Caco-2 (cell line): ENCODE data around the gene MTOR. TPM values are rescaled to one million over a fixed set of nuclear protein-coding genes. Genes with fewer than 3 reads are reported as not detected.

Experiments
- BruUV-seq: library from RNA; stranded (reverse); fragments of 400-500 nt; replicated peaks from 2 replicates; lab custom pipeline; 2021; lab: Mats Ljungman, UMichigan
- CTCF ChIA-PET: fragments of 300-600 bp; sonication (Branson Sonifier 250); formaldehyde crosslinking; loops from one replicate; lab custom pipeline; 2022; ENCODE audit warnings: antibody characterized with exemption; lab: Charles Lee
- POLR2A ChIA-PET: fragments of 300-600 bp; sonication (Branson Sonifier 250); formaldehyde crosslinking; loops from one replicate; lab custom pipeline; 2022; ENCODE audit warnings: antibody characterized with exemption; lab: Charles Lee
- DNase-seq, 2 experiments: peaks; one replicate each; pipeline versions ENCODE4 v3.0.0 to v3.0.0-alpha.2; 2020 to 2022
- H3K27me3 ChIP-seq: replicated peaks from 2 replicates; pipeline ENCODE4 v1.6.0; 2011; ENCODE audit warnings: low read length; ENCODE audit not compliant: control insufficient read depth, insufficient read depth
- H3K36me3 ChIP-seq: 2 replicates; pipeline ENCODE4 v1.5.1; 2011; ENCODE audit warnings: low read length; ENCODE audit not compliant: control insufficient read depth, insufficient read depth
- H3K4me1 ChIP-seq: fragments of 250-450 bp; sonication (Bioruptor Pico); 2 replicates; pipeline ENCODE4 v1.5.1; 2020; ENCODE audit warnings: mild to moderate bottlenecking
- H3K4me3 ChIP-seq: 2 replicates; pipeline ENCODE4 v1.5.1; 2011; ENCODE audit warnings: low read depth, mild to moderate bottlenecking, control low read depth, low read length
- H3K9me3 ChIP-seq: fragments of 250-450 bp; sonication (Bioruptor Pico); 2 replicates; pipeline ENCODE4 v1.5.1; 2020; ENCODE audit warnings: mild to moderate bottlenecking, moderate library complexity
- H3K27ac Mint-ChIP-seq: one replicate; pipeline ENCODE4 v1.8.0; 2022; ENCODE audit warnings: mixed read lengths; ENCODE audit not compliant: unreplicated experiment
- H3K27me3 Mint-ChIP-seq: one replicate; pipeline ENCODE4 v1.8.0; 2022; ENCODE audit warnings: mixed read lengths; ENCODE audit not compliant: insufficient read depth, unreplicated experiment
- H3K36me3 Mint-ChIP-seq: one replicate; pipeline ENCODE4 v1.8.0; 2022; ENCODE audit warnings: mild to moderate bottlenecking, mixed read lengths; ENCODE audit not compliant: insufficient read depth, unreplicated experiment
- H3K4me1 Mint-ChIP-seq: one replicate; pipeline ENCODE4 v1.8.0; 2022; ENCODE audit warnings: low read depth, mixed read lengths; ENCODE audit not compliant: unreplicated experiment
- H3K4me3 Mint-ChIP-seq: one replicate; pipeline ENCODE4 v1.8.0; 2022; ENCODE audit warnings: mild to moderate bottlenecking, moderate library complexity, mixed read lengths; ENCODE audit not compliant: unreplicated experiment
- H3K9me3 Mint-ChIP-seq: one replicate; pipeline ENCODE4 v1.8.0; 2022; ENCODE audit warnings: mixed read lengths; ENCODE audit not compliant: unreplicated experiment
- CTCF ChIP-seq, 2 experiments: fragments of 200-600 bp in 1 of 2; IDR thresholded peaks; 1 replicate in 1 of 2; 2 replicates in 1 of 2; pipeline versions ENCODE4 v1.5.1 to v1.8.0; 2011 to 2022; ENCODE audit warnings: antibody characterized with exemption in 1 of 2, control low read depth in 1 of 2, inconsistent platforms in 1 of 2, low read depth in 1 of 2, low read length in 1 of 2, mild to moderate bottlenecking in 1 of 2, moderate library complexity in 1 of 2; ENCODE audit not compliant: insufficient read depth in 1 of 2, severe bottlenecking in 1 of 2, unreplicated experiment in 1 of 2
- intact Hi-C: fragments of 100-400 bp; cut with micrococcal nuclease; formaldehyde crosslinking; loops from one replicate; pipeline ENCODE4 v1.10.0; 2022; ENCODE audit not compliant: unreplicated experiment
- total RNA-seq: library from RNA; stranded (reverse); gene quantifications from 2 replicates; pipeline ENCODE4 v1.2.3, GENCODE V29; 2022

The MTOR gene
- total RNA-seq, 1 experiment from 2014 or later, result 45.7 TPM

- Mint-ChIP-seq H3K9me3 (no peaks in the 10 kb centered on the region), H3K27ac (no peak overlapping the region), H3K36me3 (peaks cover 16% of the 10 kb centered on the region), H3K27me3 (no peaks in the 10 kb centered on the region), H3K4me1 (no peaks in the 10 kb centered on the region), H3K4me3 (no peak overlapping the region)
- intact Hi-C loops, result no loop called here
- no peaks in the 10 kb centered on the region; the same call in 1 of the 2 replicates for H3K36me3 ChIP-seq
- ChIA-PET CTCF (no interaction called here), POLR2A (no interaction called here)
- H3K9me3 ChIP-seq, result no peaks in the 10 kb centered on the region
- H3K27me3 ChIP-seq, result no peaks in the 10 kb centered on the region
- DNase-seq, result no peak
- no peak for TF ChIP-seq CTCF (IDR thresholded peaks at IDR 0.05; ENCODE audit: insufficient read depth in 1 of 2, low read depth in 1 of 2, low read length in 1 of 2, severe bottlenecking in 1 of 2, unreplicated experiment in 1 of 2)
- H3K4me1 ChIP-seq, result no peaks in the 10 kb centered on the region
- no TSS peak for BruUV-seq
- H3K4me3 ChIP-seq, result no peak overlapping the region
Measured at GRCh38 chr1:11151114-11151513, 111.2 kb downstream of the MTOR start.

- TF ChIP-seq CTCF (IDR thresholded peaks at IDR 0.05; ENCODE audit: insufficient read depth in 1 of 2, low read depth in 1 of 2, low read length in 1 of 2, severe bottlenecking in 1 of 2, unreplicated experiment in 1 of 2), result no peak
- no TSS peak for BruUV-seq
- Mint-ChIP-seq H3K27me3 (no peaks in the 10 kb centered on the region), H3K4me3 (no peak overlapping the region), H3K9me3 (no peaks in the 10 kb centered on the region), H3K36me3 (peaks cover 16% of the 10 kb centered on the region), H3K4me1 (no peaks in the 10 kb centered on the region), H3K27ac (no peak overlapping the region)
- Histone ChIP-seq H3K36me3 (no peaks in the 10 kb centered on the region; the same call in 1 of the 2 replicates), H3K4me1 (no peaks in the 10 kb centered on the region), H3K4me3 (no peak overlapping the region), H3K9me3 (no peaks in the 10 kb centered on the region), H3K27me3 (no peaks in the 10 kb centered on the region)
- intact Hi-C loops, result no loop called here
- CTCF ChIA-PET, result no interaction called here
- POLR2A ChIA-PET, result no interaction called here
- no peak for DNase-seq
Measured at GRCh38 chr1:11150326-11150725, 112.0 kb downstream of the MTOR start.

- Histone ChIP-seq H3K4me3 (no peak overlapping the region), H3K36me3 (no peaks in the 10 kb centered on the region; the same call in 1 of the 2 replicates), H3K9me3 (no peaks in the 10 kb centered on the region), H3K4me1 (no peaks in the 10 kb centered on the region), H3K27me3 (no peaks in the 10 kb centered on the region)
- intact Hi-C loops, result no loop called here
- ChIA-PET POLR2A (no interaction called here), CTCF (no interaction called here)
- H3K27ac Mint-ChIP-seq, result no peak overlapping the region
- DNase-seq, result no peak
- H3K4me3 Mint-ChIP-seq, result no peak overlapping the region
- H3K36me3 Mint-ChIP-seq, result peaks cover 25% of the 10 kb centered on the region
- no peaks in the 10 kb centered on the region for H3K9me3 Mint-ChIP-seq
- no peaks in the 10 kb centered on the region for H3K4me1 Mint-ChIP-seq
- no peak for TF ChIP-seq CTCF (IDR thresholded peaks at IDR 0.05; ENCODE audit: insufficient read depth in 1 of 2, low read depth in 1 of 2, low read length in 1 of 2, severe bottlenecking in 1 of 2, unreplicated experiment in 1 of 2)
- BruUV-seq, result no TSS peak
- no peaks in the 10 kb centered on the region for H3K27me3 Mint-ChIP-seq
Measured at GRCh38 chr1:11147197-11147770, 115.1 kb downstream of the MTOR start.
